WTC11 (cell line): ENCODE measurements around the gene SLITRK5. TPM values are rescaled to one million over a fixed set of nuclear protein-coding genes. Genes with fewer than 3 reads are reported as not detected.

Experiments used
- ATAC-seq: fragments of 200-7000 bp; cut with Tn5 transposase; 2 replicates; pipeline ENCODE4 v1.10.0; 2021; ENCODE audit warnings: mild to moderate bottlenecking, moderate library complexity
- CTCF ChIA-PET: fragments of 300-600 bp; sonication (Branson Sonifier 250); formaldehyde crosslinking; loops from one replicate; lab custom pipeline; 2021; ENCODE audit warnings: antibody characterized with exemption; lab: Charles Lee
- POLR2A ChIA-PET: fragments of 350-600 bp; sonication (Branson Sonifier 250); formaldehyde crosslinking; loops from one replicate; lab custom pipeline; 2021; ENCODE audit warnings: antibody characterized with exemption; lab: Charles Lee
- DNase-seq: peaks from one replicate; pipeline ENCODE4 v3.0.0; 2021; ENCODE audit warnings: low spot score
- H3K27ac Mint-ChIP-seq: 2 replicates; pipeline ENCODE4 v1.8.0; 2021; ENCODE audit warnings: mixed read lengths
- H3K27me3 Mint-ChIP-seq: 2 replicates; pipeline ENCODE4 v1.8.0; 2021; ENCODE audit warnings: low read depth, mild to moderate bottlenecking, moderate library complexity, mixed read lengths
- H3K36me3 Mint-ChIP-seq: 2 replicates; pipeline ENCODE4 v1.8.0; 2021; ENCODE audit warnings: mixed read lengths
- H3K4me1 Mint-ChIP-seq: 2 replicates; pipeline ENCODE4 v1.8.0; 2022; ENCODE audit warnings: mixed read lengths
- H3K4me3 Mint-ChIP-seq: 2 replicates; pipeline ENCODE4 v1.8.0; 2021; ENCODE audit warnings: mild to moderate bottlenecking, moderate library complexity, mixed read lengths
- H3K9me3 Mint-ChIP-seq: 2 replicates; pipeline ENCODE4 v1.8.0; 2021; ENCODE audit warnings: mixed read lengths
- CBFB ChIP-seq: sonication (generic); formaldehyde crosslinking; IDR thresholded peaks from 2 replicates; pipeline ENCODE4 v1.8.1; 2022; ENCODE audit warnings: mild to moderate bottlenecking, low read depth, missing genetic modification reagents
- CREM ChIP-seq: sonication (generic); formaldehyde crosslinking; IDR thresholded peaks from 2 replicates; pipeline ENCODE4 v1.8.1; 2022; ENCODE audit warnings: mild to moderate bottlenecking, missing genetic modification reagents, moderate library complexity
- ETV6 ChIP-seq: sonication (generic); formaldehyde crosslinking; IDR thresholded peaks from 2 replicates; pipeline ENCODE4 v1.8.1; 2022; ENCODE audit warnings: mild to moderate bottlenecking, missing genetic modification reagents
- FOXP4 ChIP-seq: sonication (generic); formaldehyde crosslinking; IDR thresholded peaks from 2 replicates; pipeline ENCODE4 v1.8.0; 2022; ENCODE audit warnings: mild to moderate bottlenecking, missing genetic modification reagents
- GABPB1 ChIP-seq: sonication (generic); formaldehyde crosslinking; IDR thresholded peaks from 2 replicates; pipeline ENCODE4 v1.8.1; 2023; ENCODE audit warnings: mild to moderate bottlenecking, missing genetic modification reagents
- GRHL2 ChIP-seq: fragments of 250-450 bp; sonication (Bioruptor Pico); IDR thresholded peaks from 2 replicates; pipeline ENCODE4 v1.8.0; 2022; ENCODE audit warnings: mild to moderate bottlenecking, moderate library complexity; ENCODE audit not compliant: insufficient replicate concordance, severe bottlenecking
- IRF1 ChIP-seq: sonication (generic); formaldehyde crosslinking; IDR thresholded peaks from 2 replicates; pipeline ENCODE4 v1.8.0; 2023; ENCODE audit warnings: missing genetic modification reagents
- NFATC4 ChIP-seq: fragments of 250-450 bp; sonication (Bioruptor Pico); IDR thresholded peaks from 2 replicates; pipeline ENCODE4 v1.9.0; 2021; ENCODE audit warnings: mild to moderate bottlenecking
- NFE2L1 ChIP-seq: sonication (generic); formaldehyde crosslinking; IDR thresholded peaks from 2 replicates; pipeline ENCODE4 v1.8.1; 2023; ENCODE audit warnings: missing genetic modification reagents
- SP1 ChIP-seq: sonication (generic); formaldehyde crosslinking; conservative IDR thresholded peaks from 2 replicates; pipeline ENCODE4 v1.8.1; 2022; ENCODE audit warnings: missing genetic modification reagents
- TEAD4 ChIP-seq: sonication (generic); formaldehyde crosslinking; IDR thresholded peaks from 2 replicates; pipeline ENCODE4 v1.8.0; 2022; ENCODE audit warnings: mild to moderate bottlenecking, missing genetic modification reagents
- ZNF232 ChIP-seq: sonication (generic); formaldehyde crosslinking; IDR thresholded peaks from 2 replicates; pipeline ENCODE4 v1.8.0; 2022; ENCODE audit warnings: mild to moderate bottlenecking, missing genetic modification reagents
- ZNF317 ChIP-seq: sonication (generic); formaldehyde crosslinking; IDR thresholded peaks from 2 replicates; pipeline ENCODE4 v1.8.1; 2023; ENCODE audit warnings: low read depth, mild to moderate bottlenecking, moderate library complexity, missing genetic modification reagents, borderline replicate concordance
- ZNF416 ChIP-seq: fragments of 250-450 bp; sonication (Bioruptor Pico); IDR thresholded peaks from 2 replicates; pipeline ENCODE4 v1.9.0; 2021; ENCODE audit warnings: mild to moderate bottlenecking, inconsistent platforms
- ZNF423 ChIP-seq: fragments of 250-450 bp; sonication (Bioruptor Pico); IDR thresholded peaks from 2 replicates; pipeline ENCODE4 v2.1.2; 2022; ENCODE audit warnings: mild to moderate bottlenecking, moderate library complexity
- ZNF512 ChIP-seq: sonication (generic); formaldehyde crosslinking; IDR thresholded peaks from 2 replicates; pipeline ENCODE4 v1.8.1; 2022; ENCODE audit warnings: missing genetic modification reagents, borderline replicate concordance
- total RNA-seq: library from RNA; stranded (reverse); gene quantifications from 3 replicates; pipeline ENCODE4 v1.2.3, GENCODE V29; 2021
- TF ChIP-seq, protein P1 (sequence below): sonication (generic); formaldehyde crosslinking; IDR thresholded peaks from 2 replicates; pipeline ENCODE4 v1.8.0; 2022; ENCODE audit warnings: missing genetic modification reagents
- TF ChIP-seq, protein P2 (sequence below): sonication (generic); formaldehyde crosslinking; IDR thresholded peaks from 2 replicates; pipeline ENCODE4 v1.8.1; 2022; ENCODE audit warnings: low read depth, mild to moderate bottlenecking, moderate library complexity, missing genetic modification reagents, borderline replicate concordance
- TF ChIP-seq, protein P3 (sequence below): sonication (generic); formaldehyde crosslinking; IDR thresholded peaks from 2 replicates; pipeline ENCODE4 v1.8.0; 2023; ENCODE audit warnings: missing genetic modification reagents, mild to moderate bottlenecking, borderline replicate concordance
- TF ChIP-seq, protein P4 (sequence below): fragments of 250-450 bp; sonication (Bioruptor Pico); IDR thresholded peaks from 2 replicates; pipeline ENCODE4 v2.1.2; 2022; ENCODE audit warnings: mild to moderate bottlenecking, moderate library complexity

Gene SLITRK5
- total RNA-seq, 1 experiment from 2014 or later = 3.7 TPM

DNA sequence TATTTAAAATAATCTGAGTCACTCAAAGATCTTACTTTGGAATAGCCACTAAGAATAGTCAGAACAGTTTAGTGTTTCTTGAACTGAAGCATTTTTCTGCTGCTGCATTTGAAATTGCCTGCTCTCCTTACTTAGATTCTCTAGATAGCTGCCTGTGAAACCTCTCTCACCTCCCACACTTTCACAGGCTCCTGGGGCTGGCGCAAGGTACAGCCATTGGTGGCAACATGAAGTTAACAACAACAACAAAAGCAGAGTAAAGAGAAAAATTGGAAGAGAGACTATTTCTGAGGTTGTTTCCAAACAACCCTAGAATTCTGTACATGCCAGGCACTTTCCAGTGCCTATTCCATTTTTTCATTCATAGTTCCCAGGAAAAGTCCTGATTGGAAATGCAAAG lies 25.3 kb downstream of the SLITRK5 start:
- no peaks in the 10 kb centered on the region for H3K36me3 Mint-ChIP-seq
- ChIA-PET CTCF (no interaction called here), POLR2A (no interaction called here)
- DNase-seq (no peak), ATAC-seq (no peak)
- TF ChIP-seq TEAD4 (no peak), CBFB (CRISPR knock-in tag) (no peak), ZNF317 (CRISPR knock-in tag) (no peak), ZNF416 (CRISPR knock-in tag) (no peak), ZNF512 (CRISPR knock-in tag) (no peak), NFE2L1 (no peak), FOXP4 (no peak), CREM (CRISPR knock-in tag) (no peak), SP1 (CRISPR knock-in tag) (no peak)
- TF ChIP-seq, protein P1, sequence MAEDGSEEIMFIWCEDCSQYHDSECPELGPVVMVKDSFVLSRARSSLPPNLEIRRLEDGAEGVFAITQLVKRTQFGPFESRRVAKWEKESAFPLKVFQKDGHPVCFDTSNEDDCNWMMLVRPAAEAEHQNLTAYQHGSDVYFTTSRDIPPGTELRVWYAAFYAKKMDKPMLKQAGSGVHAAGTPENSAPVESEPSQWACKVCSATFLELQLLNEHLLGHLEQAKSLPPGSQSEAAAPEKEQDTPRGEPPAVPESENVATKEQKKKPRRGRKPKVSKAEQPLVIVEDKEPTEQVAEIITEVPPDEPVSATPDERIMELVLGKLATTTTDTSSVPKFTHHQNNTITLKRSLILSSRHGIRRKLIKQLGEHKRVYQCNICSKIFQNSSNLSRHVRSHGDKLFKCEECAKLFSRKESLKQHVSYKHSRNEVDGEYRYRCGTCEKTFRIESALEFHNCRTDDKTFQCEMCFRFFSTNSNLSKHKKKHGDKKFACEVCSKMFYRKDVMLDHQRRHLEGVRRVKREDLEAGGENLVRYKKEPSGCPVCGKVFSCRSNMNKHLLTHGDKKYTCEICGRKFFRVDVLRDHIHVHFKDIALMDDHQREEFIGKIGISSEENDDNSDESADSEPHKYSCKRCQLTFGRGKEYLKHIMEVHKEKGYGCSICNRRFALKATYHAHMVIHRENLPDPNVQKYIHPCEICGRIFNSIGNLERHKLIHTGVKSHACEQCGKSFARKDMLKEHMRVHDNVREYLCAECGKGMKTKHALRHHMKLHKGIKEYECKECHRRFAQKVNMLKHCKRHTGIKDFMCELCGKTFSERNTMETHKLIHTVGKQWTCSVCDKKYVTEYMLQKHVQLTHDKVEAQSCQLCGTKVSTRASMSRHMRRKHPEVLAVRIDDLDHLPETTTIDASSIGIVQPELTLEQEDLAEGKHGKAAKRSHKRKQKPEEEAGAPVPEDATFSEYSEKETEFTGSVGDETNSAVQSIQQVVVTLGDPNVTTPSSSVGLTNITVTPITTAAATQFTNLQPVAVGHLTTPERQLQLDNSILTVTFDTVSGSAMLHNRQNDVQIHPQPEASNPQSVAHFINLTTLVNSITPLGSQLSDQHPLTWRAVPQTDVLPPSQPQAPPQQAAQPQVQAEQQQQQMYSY = no peak
- TF ChIP-seq, protein P2, sequence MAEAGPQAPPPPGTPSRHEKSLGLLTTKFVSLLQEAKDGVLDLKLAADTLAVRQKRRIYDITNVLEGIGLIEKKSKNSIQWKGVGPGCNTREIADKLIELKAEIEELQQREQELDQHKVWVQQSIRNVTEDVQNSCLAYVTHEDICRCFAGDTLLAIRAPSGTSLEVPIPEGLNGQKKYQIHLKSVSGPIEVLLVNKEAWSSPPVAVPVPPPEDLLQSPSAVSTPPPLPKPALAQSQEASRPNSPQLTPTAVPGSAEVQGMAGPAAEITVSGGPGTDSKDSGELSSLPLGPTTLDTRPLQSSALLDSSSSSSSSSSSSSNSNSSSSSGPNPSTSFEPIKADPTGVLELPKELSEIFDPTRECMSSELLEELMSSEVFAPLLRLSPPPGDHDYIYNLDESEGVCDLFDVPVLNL = no peak
- TF ChIP-seq, protein P3, sequence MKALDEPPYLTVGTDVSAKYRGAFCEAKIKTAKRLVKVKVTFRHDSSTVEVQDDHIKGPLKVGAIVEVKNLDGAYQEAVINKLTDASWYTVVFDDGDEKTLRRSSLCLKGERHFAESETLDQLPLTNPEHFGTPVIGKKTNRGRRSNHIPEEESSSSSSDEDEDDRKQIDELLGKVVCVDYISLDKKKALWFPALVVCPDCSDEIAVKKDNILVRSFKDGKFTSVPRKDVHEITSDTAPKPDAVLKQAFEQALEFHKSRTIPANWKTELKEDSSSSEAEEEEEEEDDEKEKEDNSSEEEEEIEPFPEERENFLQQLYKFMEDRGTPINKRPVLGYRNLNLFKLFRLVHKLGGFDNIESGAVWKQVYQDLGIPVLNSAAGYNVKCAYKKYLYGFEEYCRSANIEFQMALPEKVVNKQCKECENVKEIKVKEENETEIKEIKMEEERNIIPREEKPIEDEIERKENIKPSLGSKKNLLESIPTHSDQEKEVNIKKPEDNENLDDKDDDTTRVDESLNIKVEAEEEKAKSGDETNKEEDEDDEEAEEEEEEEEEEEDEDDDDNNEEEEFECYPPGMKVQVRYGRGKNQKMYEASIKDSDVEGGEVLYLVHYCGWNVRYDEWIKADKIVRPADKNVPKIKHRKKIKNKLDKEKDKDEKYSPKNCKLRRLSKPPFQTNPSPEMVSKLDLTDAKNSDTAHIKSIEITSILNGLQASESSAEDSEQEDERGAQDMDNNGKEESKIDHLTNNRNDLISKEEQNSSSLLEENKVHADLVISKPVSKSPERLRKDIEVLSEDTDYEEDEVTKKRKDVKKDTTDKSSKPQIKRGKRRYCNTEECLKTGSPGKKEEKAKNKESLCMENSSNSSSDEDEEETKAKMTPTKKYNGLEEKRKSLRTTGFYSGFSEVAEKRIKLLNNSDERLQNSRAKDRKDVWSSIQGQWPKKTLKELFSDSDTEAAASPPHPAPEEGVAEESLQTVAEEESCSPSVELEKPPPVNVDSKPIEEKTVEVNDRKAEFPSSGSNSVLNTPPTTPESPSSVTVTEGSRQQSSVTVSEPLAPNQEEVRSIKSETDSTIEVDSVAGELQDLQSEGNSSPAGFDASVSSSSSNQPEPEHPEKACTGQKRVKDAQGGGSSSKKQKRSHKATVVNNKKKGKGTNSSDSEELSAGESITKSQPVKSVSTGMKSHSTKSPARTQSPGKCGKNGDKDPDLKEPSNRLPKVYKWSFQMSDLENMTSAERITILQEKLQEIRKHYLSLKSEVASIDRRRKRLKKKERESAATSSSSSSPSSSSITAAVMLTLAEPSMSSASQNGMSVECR (CRISPR knock-in tag) = no peak
- H3K9me3 Mint-ChIP-seq = no peaks in the 10 kb centered on the region
- H3K27me3 Mint-ChIP-seq = no peaks in the 10 kb centered on the region
- no peak overlapping the region for H3K27ac Mint-ChIP-seq
- no peak overlapping the region for H3K4me3 Mint-ChIP-seq
- no peaks in the 10 kb centered on the region for H3K4me1 Mint-ChIP-seq

DNA sequence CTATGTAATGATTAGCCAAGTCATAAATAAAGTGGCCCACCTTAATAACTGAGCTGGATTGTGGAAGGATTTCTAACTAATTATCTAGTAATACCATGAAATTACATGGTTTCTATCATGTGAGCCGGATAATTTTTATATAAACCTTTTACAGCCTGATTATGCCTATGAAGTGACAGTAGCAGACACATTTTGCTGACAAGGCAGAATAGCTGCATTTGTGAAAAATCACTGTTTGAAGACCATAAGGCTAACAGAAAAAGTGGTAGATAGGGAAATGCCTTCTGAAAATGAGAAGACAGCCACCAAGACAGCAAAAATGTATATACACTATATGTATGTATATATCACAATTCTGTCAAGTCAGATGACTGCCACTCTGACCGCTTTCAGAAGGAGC lies 27.1 kb downstream of the SLITRK5 start:
- ATAC-seq (no peak), DNase-seq (no peak)
- Mint-ChIP-seq H3K27me3 (no peaks in the 10 kb centered on the region), H3K4me3 (no peak overlapping the region), H3K4me1 (no peaks in the 10 kb centered on the region), H3K27ac (no peak overlapping the region), H3K9me3 (no peaks in the 10 kb centered on the region), H3K36me3 (no peaks in the 10 kb centered on the region)
- ChIA-PET POLR2A (no interaction called here), CTCF (no interaction called here)
- TF ChIP-seq, protein P2 = no peak
- no peak for TF ChIP-seq IRF1 (CRISPR knock-in tag)
- TF ChIP-seq ETV6 (CRISPR knock-in tag) = no peak
- TF ChIP-seq, protein P4, sequence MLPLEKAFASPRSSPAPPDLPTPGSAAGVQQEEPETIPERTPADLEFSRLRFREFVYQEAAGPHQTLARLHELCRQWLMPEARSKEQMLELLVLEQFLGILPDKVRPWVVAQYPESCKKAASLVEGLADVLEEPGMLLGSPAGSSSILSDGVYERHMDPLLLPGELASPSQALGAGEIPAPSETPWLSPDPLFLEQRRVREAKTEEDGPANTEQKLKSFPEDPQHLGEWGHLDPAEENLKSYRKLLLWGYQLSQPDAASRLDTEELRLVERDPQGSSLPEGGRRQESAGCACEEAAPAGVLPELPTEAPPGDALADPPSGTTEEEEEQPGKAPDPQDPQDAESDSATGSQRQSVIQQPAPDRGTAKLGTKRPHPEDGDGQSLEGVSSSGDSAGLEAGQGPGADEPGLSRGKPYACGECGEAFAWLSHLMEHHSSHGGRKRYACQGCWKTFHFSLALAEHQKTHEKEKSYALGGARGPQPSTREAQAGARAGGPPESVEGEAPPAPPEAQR = no peak
- TF ChIP-seq ZNF423 (CRISPR knock-in tag) = no peak
- TF ChIP-seq ZNF232 (CRISPR knock-in tag) = no peak
- no peak for TF ChIP-seq NFATC4 (CRISPR knock-in tag)
- TF ChIP-seq GRHL2 = no peak
- no peak for TF ChIP-seq GABPB1 (CRISPR knock-in tag)
